GOT3 (cell line): ENCODE data around the gene TMEM131L.
"Not testable (repeated sequence)": the region's sequence is repeated elsewhere in the genome, so short reads cannot be mapped to it uniquely, and the experiment has no call there.

ENCODE experiments used
- DNase-seq: peaks from one replicate; lab custom pipeline; 2025; ENCODE audit warnings: mixed read lengths; lab: John Stamatoyannopoulos, UW

TMEM131L gene

GRCh38 chr4:153466081-153466948 lies at the start of gene TMEM131L:
TMEM131L (plus strand) TSS chr4:153466360; CDS start chr4:153466398, 38 bp downstream.
- DNase-seq: no peak

- not testable (repeated sequence) for DNase-seq
Measured at GRCh38 chr4:153416456-153416855, 49.7 kb upstream of the TMEM131L start.

- no peak for DNase-seq
Measured at GRCh38 chr4:153418121-153418520, 48.0 kb upstream of the TMEM131L start.

GRCh38 chr4:153418558-153418957 lies 47.6 kb upstream of the TMEM131L start:
- no peak for DNase-seq

GRCh38 chr4:153419029-153419428 lies 47.1 kb upstream of the TMEM131L start:
- DNase-seq: no peak

GRCh38 chr4:153419673-153420278 lies 46.4 kb upstream of the TMEM131L start:
- no peak for DNase-seq

GRCh38 chr4:153420361-153420760 lies 45.8 kb upstream of the TMEM131L start:
- DNase-seq: no peak

GRCh38 chr4:153421941-153422340 lies 44.2 kb upstream of the TMEM131L start:
- DNase-seq: no peak

GRCh38 chr4:153426207-153426885 lies 39.8 kb upstream of the TMEM131L start:
- DNase-seq: no peak

GRCh38 chr4:153427363-153428071 lies 38.6 kb upstream of the TMEM131L start:
- DNase-seq: no peak

GRCh38 chr4:153428941-153429475 lies 37.2 kb upstream of the TMEM131L start:
- DNase-seq: no peak

- no peak for DNase-seq
Measured at GRCh38 chr4:153432965-153433753, 33.0 kb upstream of the TMEM131L start.

GRCh38 chr4:153433754-153434105 lies 32.4 kb upstream of the TMEM131L start:
- DNase-seq: no peak

- no peak for DNase-seq
Measured at GRCh38 chr4:153434190-153434589, 32.0 kb upstream of the TMEM131L start.

- DNase-seq: no peak
Measured at GRCh38 chr4:153438916-153439756, 27.0 kb upstream of the TMEM131L start.

GRCh38 chr4:153439831-153440230 lies 26.3 kb upstream of the TMEM131L start:
- no peak for DNase-seq

GRCh38 chr4:153440475-153440874 lies 25.7 kb upstream of the TMEM131L start:
- DNase-seq: no peak

- no peak for DNase-seq
Measured at GRCh38 chr4:153447175-153447905, 18.8 kb upstream of the TMEM131L start.

GRCh38 chr4:153448003-153448731 lies 18.0 kb upstream of the TMEM131L start:
- no peak for DNase-seq
